Measurements from ENCODE around the gene ZNF74.

DNA sequence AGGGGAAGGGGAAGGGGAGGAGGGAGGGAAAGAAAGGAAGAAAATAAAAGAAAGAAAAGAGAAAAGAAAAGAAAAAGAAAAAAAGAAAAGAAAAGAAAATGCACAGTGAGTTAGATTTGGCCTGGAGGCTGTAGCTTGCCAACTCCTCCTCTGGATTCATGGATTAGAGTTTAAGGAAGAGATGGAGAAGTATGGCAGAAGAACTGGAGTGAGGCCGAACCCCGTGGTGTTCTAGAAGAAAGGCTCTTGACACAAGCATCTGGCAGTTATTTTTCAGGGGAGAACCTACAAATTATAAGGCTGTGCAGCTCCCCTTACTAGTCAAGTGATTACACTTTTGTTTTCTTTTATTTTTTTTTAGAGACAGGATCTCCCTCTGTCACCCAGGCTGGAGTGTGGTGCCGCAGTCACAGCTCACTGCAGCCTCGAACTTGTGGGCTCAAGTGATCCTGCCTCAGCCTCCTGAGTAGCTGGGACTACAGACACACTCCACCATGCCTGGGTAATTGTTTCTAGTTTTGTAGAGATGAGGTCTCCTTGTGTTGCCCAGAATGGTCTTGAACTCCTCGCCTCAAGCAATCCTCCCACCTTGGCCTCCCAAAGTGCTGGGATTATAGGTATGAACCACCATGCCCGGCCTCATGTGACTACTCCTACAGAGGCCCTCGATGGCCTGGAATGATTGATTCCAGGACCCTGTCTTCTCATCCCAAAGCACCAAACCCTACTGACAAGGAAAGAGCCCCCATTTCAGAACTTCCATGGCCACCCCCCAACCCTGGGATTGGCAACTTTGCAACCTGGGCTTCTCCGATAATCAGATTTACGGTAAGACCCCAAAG lies 19.5 kb downstream of the ZNF74 start:
- no peak for TF ChIP-seq CTCF (IDR thresholded peaks at IDR 0.05)
- TF ChIP-seq POLR2A (IDR thresholded peaks at IDR 0.05), result no peak
